ENCODE results near the gene PCDHB7. TPM values are rescaled to one million over a fixed set of nuclear protein-coding genes. Genes with fewer than 3 reads are reported as not detected.
"Not testable (repeated sequence)": the region's sequence is repeated elsewhere in the genome, so short reads cannot be mapped to it uniquely, and the experiment has no call there.

PCDHB7 gene
- total and polyA plus RNA-seq, 2 experiments from 2014 or later, result 0.48 to 1.0 TPM

DNA sequence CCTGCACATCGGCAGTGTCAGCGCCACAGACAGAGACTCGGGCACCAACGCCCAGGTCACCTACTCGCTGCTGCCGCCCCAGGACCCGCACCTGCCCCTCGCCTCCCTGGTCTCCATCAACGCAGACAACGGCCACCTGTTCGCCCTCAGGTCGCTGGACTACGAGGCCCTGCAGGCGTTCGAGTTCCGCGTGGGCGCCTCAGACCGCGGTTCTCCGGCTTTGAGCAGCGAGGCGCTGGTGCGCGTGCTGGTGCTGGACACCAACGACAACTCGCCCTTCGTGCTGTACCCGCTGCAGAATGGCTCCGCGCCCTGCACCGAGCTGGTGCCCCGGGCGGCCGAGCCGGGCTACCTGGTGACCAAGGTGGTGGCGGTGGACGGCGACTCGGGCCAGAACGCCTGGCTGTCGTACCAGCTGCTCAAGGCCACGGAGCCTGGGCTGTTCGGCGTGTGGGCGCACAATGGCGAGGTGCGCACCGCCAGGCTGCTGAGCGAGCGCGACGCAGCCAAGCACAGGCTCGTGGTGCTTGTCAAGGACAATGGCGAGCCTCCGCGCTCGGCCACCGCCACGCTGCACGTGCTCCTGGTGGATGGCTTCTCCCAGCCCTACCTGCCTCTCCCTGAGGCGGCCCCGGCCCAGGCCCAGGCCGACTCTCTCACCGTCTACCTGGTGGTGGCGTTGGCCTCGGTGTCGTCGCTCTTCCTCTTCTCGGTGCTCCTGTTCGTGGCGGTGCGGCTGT, 48.9 kb upstream of the PCDHB7 start:
- not testable (repeated sequence) for H3K27ac ChIP-seq (ENCODE audit: low read depth); H3K27me3 ChIP-seq (ENCODE audit: insufficient read depth); H3K9me2 ChIP-seq (ENCODE audit: insufficient read depth); DNase-seq (ENCODE audit: low spot score); H3K9me3 Mint-ChIP-seq; H3K4me3 Mint-ChIP-seq; H3F3A ChIP-seq (replicated peaks; ENCODE audit: low read depth); H3K4me1 ChIP-seq (ENCODE audit: insufficient read depth); ATAC-seq; H3K27ac Mint-ChIP-seq; H4K20me1 ChIP-seq (replicated peaks; ENCODE audit: insufficient read depth); H3K36me3 ChIP-seq (ENCODE audit: insufficient read depth); H3K79me2 ChIP-seq (replicated peaks; ENCODE audit: insufficient read depth); H3K4me2 ChIP-seq; H3K4me1 Mint-ChIP-seq; H3K4me3 ChIP-seq; H3K27me3 Mint-ChIP-seq (ENCODE audit: insufficient read depth, low read depth, poor library complexity); H2AFZ ChIP-seq
- TF ChIP-seq, protein P1, sequence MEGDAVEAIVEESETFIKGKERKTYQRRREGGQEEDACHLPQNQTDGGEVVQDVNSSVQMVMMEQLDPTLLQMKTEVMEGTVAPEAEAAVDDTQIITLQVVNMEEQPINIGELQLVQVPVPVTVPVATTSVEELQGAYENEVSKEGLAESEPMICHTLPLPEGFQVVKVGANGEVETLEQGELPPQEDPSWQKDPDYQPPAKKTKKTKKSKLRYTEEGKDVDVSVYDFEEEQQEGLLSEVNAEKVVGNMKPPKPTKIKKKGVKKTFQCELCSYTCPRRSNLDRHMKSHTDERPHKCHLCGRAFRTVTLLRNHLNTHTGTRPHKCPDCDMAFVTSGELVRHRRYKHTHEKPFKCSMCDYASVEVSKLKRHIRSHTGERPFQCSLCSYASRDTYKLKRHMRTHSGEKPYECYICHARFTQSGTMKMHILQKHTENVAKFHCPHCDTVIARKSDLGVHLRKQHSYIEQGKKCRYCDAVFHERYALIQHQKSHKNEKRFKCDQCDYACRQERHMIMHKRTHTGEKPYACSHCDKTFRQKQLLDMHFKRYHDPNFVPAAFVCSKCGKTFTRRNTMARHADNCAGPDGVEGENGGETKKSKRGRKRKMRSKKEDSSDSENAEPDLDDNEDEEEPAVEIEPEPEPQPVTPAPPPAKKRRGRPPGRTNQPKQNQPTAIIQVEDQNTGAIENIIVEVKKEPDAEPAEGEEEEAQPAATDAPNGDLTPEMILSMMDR (conservative IDR thresholded peaks at IDR 0.05; ENCODE audit: low read depth in 2 of 2), result 0 out of 4 replicates have a peak, but pooled peaks of 1 of the 2 experiments have one; percentile 3
- peaks cover 22% of the 10 kb centered on the region for H3K36me3 Mint-ChIP-seq (ENCODE audit: low read depth)

DNA sequence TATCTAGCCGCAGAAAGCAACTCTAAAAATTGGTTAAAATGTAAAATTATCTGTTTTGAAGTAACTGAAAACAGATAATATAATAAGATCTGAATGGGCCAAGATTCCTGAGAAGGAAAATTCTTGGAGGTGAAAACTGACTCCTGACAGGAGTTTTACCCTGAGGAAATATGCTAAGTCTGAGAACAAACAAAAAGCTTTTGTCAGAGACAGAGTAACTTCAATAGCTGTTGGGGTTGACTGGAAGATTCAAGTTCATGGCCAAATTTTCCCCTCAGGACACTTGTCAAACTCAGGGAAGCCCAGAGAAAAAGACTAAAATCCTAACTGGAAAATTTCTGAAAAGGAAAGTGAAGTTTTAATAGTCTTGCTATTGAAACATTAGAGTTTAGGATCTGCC, 45.1 kb upstream of the PCDHB7 start:
- H3K4me2 ChIP-seq, result 0 out of 2 replicates have a peak overlapping the region, but pooled peaks have one; percentile 2
- H3K4me3 ChIP-seq, result no peak overlapping the region
- no peak overlapping the region for H3K27ac ChIP-seq (ENCODE audit: low read depth)
- TF ChIP-seq ZNF331 (CRISPR knock-in tag; IDR thresholded peaks at IDR 0.05; ENCODE audit: low read depth), result no peak
- no peak for TF ChIP-seq STAT1 (IDR thresholded peaks at IDR 0.05; ENCODE audit: unreplicated experiment)
- no peak for TF ChIP-seq NANOG (IDR thresholded peaks at IDR 0.05; ENCODE audit: borderline replicate concordance)
- TF ChIP-seq, protein P2, sequence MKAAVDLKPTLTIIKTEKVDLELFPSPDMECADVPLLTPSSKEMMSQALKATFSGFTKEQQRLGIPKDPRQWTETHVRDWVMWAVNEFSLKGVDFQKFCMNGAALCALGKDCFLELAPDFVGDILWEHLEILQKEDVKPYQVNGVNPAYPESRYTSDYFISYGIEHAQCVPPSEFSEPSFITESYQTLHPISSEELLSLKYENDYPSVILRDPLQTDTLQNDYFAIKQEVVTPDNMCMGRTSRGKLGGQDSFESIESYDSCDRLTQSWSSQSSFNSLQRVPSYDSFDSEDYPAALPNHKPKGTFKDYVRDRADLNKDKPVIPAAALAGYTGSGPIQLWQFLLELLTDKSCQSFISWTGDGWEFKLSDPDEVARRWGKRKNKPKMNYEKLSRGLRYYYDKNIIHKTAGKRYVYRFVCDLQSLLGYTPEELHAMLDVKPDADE (IDR thresholded peaks at IDR 0.05), result no peak
- TF ChIP-seq, protein P3, sequence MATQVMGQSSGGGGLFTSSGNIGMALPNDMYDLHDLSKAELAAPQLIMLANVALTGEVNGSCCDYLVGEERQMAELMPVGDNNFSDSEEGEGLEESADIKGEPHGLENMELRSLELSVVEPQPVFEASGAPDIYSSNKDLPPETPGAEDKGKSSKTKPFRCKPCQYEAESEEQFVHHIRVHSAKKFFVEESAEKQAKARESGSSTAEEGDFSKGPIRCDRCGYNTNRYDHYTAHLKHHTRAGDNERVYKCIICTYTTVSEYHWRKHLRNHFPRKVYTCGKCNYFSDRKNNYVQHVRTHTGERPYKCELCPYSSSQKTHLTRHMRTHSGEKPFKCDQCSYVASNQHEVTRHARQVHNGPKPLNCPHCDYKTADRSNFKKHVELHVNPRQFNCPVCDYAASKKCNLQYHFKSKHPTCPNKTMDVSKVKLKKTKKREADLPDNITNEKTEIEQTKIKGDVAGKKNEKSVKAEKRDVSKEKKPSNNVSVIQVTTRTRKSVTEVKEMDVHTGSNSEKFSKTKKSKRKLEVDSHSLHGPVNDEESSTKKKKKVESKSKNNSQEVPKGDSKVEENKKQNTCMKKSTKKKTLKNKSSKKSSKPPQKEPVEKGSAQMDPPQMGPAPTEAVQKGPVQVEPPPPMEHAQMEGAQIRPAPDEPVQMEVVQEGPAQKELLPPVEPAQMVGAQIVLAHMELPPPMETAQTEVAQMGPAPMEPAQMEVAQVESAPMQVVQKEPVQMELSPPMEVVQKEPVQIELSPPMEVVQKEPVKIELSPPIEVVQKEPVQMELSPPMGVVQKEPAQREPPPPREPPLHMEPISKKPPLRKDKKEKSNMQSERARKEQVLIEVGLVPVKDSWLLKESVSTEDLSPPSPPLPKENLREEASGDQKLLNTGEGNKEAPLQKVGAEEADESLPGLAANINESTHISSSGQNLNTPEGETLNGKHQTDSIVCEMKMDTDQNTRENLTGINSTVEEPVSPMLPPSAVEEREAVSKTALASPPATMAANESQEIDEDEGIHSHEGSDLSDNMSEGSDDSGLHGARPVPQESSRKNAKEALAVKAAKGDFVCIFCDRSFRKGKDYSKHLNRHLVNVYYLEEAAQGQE (IDR thresholded peaks at IDR 0.05; ENCODE audit: unreplicated experiment), result no peak
- TF ChIP-seq CREB1 (CRISPR knock-in tag; IDR thresholded peaks at IDR 0.05; ENCODE audit: low read depth), result no peak
- TF ChIP-seq, protein P1 (conservative IDR thresholded peaks at IDR 0.05; ENCODE audit: low read depth in 2 of 2), result no peak

More for the DNA sequence above, 45.1 kb upstream of the PCDHB7 start:
- H3K27ac Mint-ChIP-seq, result no peak overlapping the region
- DNase-seq (ENCODE audit: low spot score), result peak; percentile 37
- no peaks in the 10 kb centered on the region for H4K20me1 ChIP-seq (replicated peaks; ENCODE audit: insufficient read depth)
- H3K9me2 ChIP-seq (ENCODE audit: insufficient read depth), result no peaks in the 10 kb centered on the region
- peaks cover 5% of the 10 kb centered on the region; the same call in 1 of the 2 replicates for H3K4me1 ChIP-seq (ENCODE audit: insufficient read depth)
- H3K27me3 ChIP-seq (ENCODE audit: insufficient read depth), result no peaks in the 10 kb centered on the region
- peak; percentile 46; the same call in 2 of the 3 replicates for ATAC-seq
- peaks cover 14% of the 10 kb centered on the region for H3K36me3 Mint-ChIP-seq (ENCODE audit: low read depth)
- H3K36me3 ChIP-seq (ENCODE audit: insufficient read depth), result no peaks in the 10 kb centered on the region
- no peak overlapping the region for H2AFZ ChIP-seq
- no peaks in the 10 kb centered on the region for H3F3A ChIP-seq (replicated peaks; ENCODE audit: low read depth)
- peaks cover 6% of the 10 kb centered on the region; the same call in 2 of the 3 replicates for H3K4me1 Mint-ChIP-seq
- peaks cover 2% of the 10 kb centered on the region for H3K27me3 Mint-ChIP-seq (ENCODE audit: insufficient read depth, low read depth, poor library complexity)
- H3K4me3 Mint-ChIP-seq, result no peak overlapping the region
- H3K79me2 ChIP-seq (replicated peaks; ENCODE audit: insufficient read depth), result no peaks in the 10 kb centered on the region
- H3K9me3 Mint-ChIP-seq, result peaks cover 9% of the 10 kb centered on the region; the same call in 2 of the 3 replicates
